Naive thymus-derived CD4-positive, alpha-beta T cell (primary cell): ENCODE data around the gene TMEM117. TPM values are rescaled to one million over a fixed set of nuclear protein-coding genes. Genes with fewer than 3 reads are reported as not detected.

Experiments used
- ATAC-seq: fragments of 150-1000 bp; cut with Tn5 transposase; 2 replicates; pipeline ENCODE4 v1.10.0; 2021; ENCODE audit warnings: mild to moderate bottlenecking, moderate library complexity
- CTCF ChIA-PET: fragments of 350-600 bp; sonication (Branson Sonifier 250); formaldehyde crosslinking; loops from one replicate; lab custom pipeline; 2021; ENCODE audit warnings: antibody characterized with exemption; lab: Charles Lee
- POLR2A ChIA-PET: fragments of 350-600 bp; sonication (Branson Sonifier 250); formaldehyde crosslinking; loops from one replicate; lab custom pipeline; 2021; ENCODE audit warnings: antibody characterized with exemption, inconsistent platforms; lab: Charles Lee
- DNase-seq, 9 donors: peaks; one replicate each; pipeline versions ENCODE4 v3.0.0 to v3.0.0-alpha.2; 2020 to 2022; ENCODE audit warnings: mixed read lengths in 1 of 9
- H3K27ac ChIP-seq: one replicate; pipeline ENCODE4 v1.7.0; 2013; ENCODE audit warnings: mild to moderate bottlenecking, low read depth, low read length, moderate library complexity
- H3K27me3 ChIP-seq, 2 donors: one replicate each; pipeline ENCODE4 v1.7.0; 2013; ENCODE audit warnings: low read length in 2 of 2, mild to moderate bottlenecking in 2 of 2, moderate library complexity in 2 of 2; ENCODE audit not compliant: control insufficient read depth in 2 of 2, insufficient read depth in 2 of 2
- H3K36me3 ChIP-seq, 3 experiments: 1 replicate in 2 of 3; 2 replicates in 1 of 3; pipeline ENCODE4 v1.7.0; 2013; ENCODE audit warnings: low read length in 3 of 3, mild to moderate bottlenecking in 3 of 3, moderate library complexity in 1 of 3; ENCODE audit not compliant: insufficient read depth in 3 of 3, control insufficient read depth in 2 of 3
- H3K4me1 ChIP-seq, 2 donors: one replicate each; pipeline ENCODE4 v1.7.0; 2013; ENCODE audit warnings: low read length in 2 of 2, mild to moderate bottlenecking in 2 of 2, moderate library complexity in 1 of 2; ENCODE audit not compliant: control insufficient read depth in 2 of 2, insufficient read depth in 2 of 2
- H3K4me3 ChIP-seq: 2 replicates; pipeline ENCODE4 v1.7.0; 2013; ENCODE audit warnings: mild to moderate bottlenecking, low read length
- H3K9me3 ChIP-seq, 3 experiments: 1 replicate in 2 of 3; 2 replicates in 1 of 3; pipeline ENCODE4 v1.7.0; 2013; ENCODE audit warnings: low read length in 3 of 3; ENCODE audit not compliant: control insufficient read depth in 2 of 3
- H3K27ac Mint-ChIP-seq, 9 donors: one replicate each; pipeline ENCODE4 v1.8.0; 2020 to 2022; ENCODE audit warnings: mixed read lengths in 9 of 9, mild to moderate bottlenecking in 8 of 9, moderate library complexity in 5 of 9, inconsistent platforms in 2 of 9
- H3K27me3 Mint-ChIP-seq, 5 donors: one replicate each; pipeline ENCODE4 v1.8.0; 2021 to 2022; ENCODE audit warnings: mixed read lengths in 5 of 5, mild to moderate bottlenecking in 1 of 5
- H3K36me3 Mint-ChIP-seq, 5 donors: one replicate each; pipeline ENCODE4 v1.8.0; 2020 to 2022; ENCODE audit warnings: mixed read lengths in 5 of 5, mild to moderate bottlenecking in 3 of 5, inconsistent platforms in 1 of 5
- H3K4me1 Mint-ChIP-seq, 7 donors: one replicate each; pipeline ENCODE4 v1.8.0; 2020 to 2022; ENCODE audit warnings: mixed read lengths in 7 of 7, mild to moderate bottlenecking in 3 of 7, inconsistent platforms in 1 of 7
- H3K4me3 Mint-ChIP-seq, 10 donors: one replicate each; pipeline ENCODE4 v1.8.0; 2020 to 2022; ENCODE audit warnings: mild to moderate bottlenecking in 10 of 10, mixed read lengths in 10 of 10, moderate library complexity in 6 of 10, inconsistent platforms in 2 of 10
- H3K9me3 Mint-ChIP-seq, 11 donors: one replicate each; pipeline ENCODE4 v1.8.0; 2020 to 2022; ENCODE audit warnings: mixed read lengths in 11 of 11, mild to moderate bottlenecking in 4 of 11, inconsistent platforms in 1 of 11, moderate library complexity in 1 of 11
- intact Hi-C, 2 donors: fragments of 100-400 bp; cut with micrococcal nuclease; formaldehyde crosslinking; loops; one replicate each; pipeline ENCODE4 v1.15.1; 2023
- polyA plus RNA-seq, 2 donors: library from polyadenylated mRNA; unstranded; fragments of 300-500 nt; fragmentation: Illumina TruSeq; gene quantifications; one replicate each; pipeline ENCODE4 v1.2.3, GENCODE V29; 2021
- total RNA-seq, 6 experiments: library from RNA in 5 of 6; stranded (reverse) in 5 of 6; gene quantifications; 1 replicate in 5 of 6; 2 replicates in 1 of 6; pipeline ENCODE4 v1.2.3 and lab custom pipeline; 2021 to 2026

The TMEM117 gene
- total and polyA plus RNA-seq, 7 experiments from 2014 or later: 0.31 to 6.6 (median 4.2) TPM

GRCh38 chr12:43883748-43884147 lies 47.9 kb downstream of the TMEM117 start:
- H3K4me1 Mint-ChIP-seq: peaks cover 0 to 3% (median 0%) of the 10 kb centered on the region in 7 donors
- CTCF ChIA-PET: interaction anchor here (0.6 to 3.1 kb wide), 4 partner anchors 9 to 120 kb away, joined by 3 to 39 read pairs (median 4); no protein-coding TSS in a partner anchor
- POLR2A ChIA-PET: no interaction called here
- Histone ChIP-seq H3K27ac (no peak overlapping the region), H3K36me3 (no peaks in the 10 kb centered on the region), H3K4me3 (no peak overlapping the region), H3K27me3 (no peaks in the 10 kb centered on the region), H3K4me1 (no peaks in the 10 kb centered on the region), H3K9me3 (no peaks in the 10 kb centered on the region)
- no peaks in the 10 kb centered on the region for H3K27me3 Mint-ChIP-seq
- peaks cover 0 to under 1% (median 0%) of the 10 kb centered on the region in 11 donors for H3K9me3 Mint-ChIP-seq
- DNase-seq (no peak), ATAC-seq (no peak)
- H3K4me3 Mint-ChIP-seq: no peak overlapping the region
- no peaks in the 10 kb centered on the region for H3K36me3 Mint-ChIP-seq
- intact Hi-C loops: loop anchor here (2.0 to 10.0 kb wide), 4 partner anchors 47 to 383 kb away; partner anchors contain the start of genes TMEM117 (in 1 of the 2) and TWF1 (in 1 of the 2)
- no peak overlapping the region for H3K27ac Mint-ChIP-seq

GRCh38 chr12:43884683-43885410 lies 49.0 kb downstream of the TMEM117 start:
- no peaks in the 10 kb centered on the region for H3K27me3 Mint-ChIP-seq
- no peaks in the 10 kb centered on the region for H3K36me3 Mint-ChIP-seq
- POLR2A ChIA-PET: no interaction called here
- H3K36me3 ChIP-seq: no peaks in the 10 kb centered on the region
- H3K27ac ChIP-seq: no peak overlapping the region
- H3K4me3 Mint-ChIP-seq: no peak overlapping the region
- intact Hi-C loops: loop anchor here in 1 of 2 donors (10.0 kb wide), 1 partner anchor 220 kb away; no protein-coding TSS in a partner anchor
- H3K9me3 Mint-ChIP-seq: peaks cover 0 to 1% (median 0%) of the 10 kb centered on the region in 11 donors
- no peak overlapping the region for H3K4me3 ChIP-seq
- H3K9me3 ChIP-seq: no peaks in the 10 kb centered on the region
- CTCF ChIA-PET: interaction anchor here (0.6 to 3.1 kb wide), 3 partner anchors 93 to 108 kb away, joined by 3 to 39 read pairs (median 3); no protein-coding TSS in a partner anchor
- DNase-seq (no peak), ATAC-seq (no peak)
- H3K27me3 ChIP-seq: no peaks in the 10 kb centered on the region
- peaks cover 0 to 3% (median 0%) of the 10 kb centered on the region in 7 donors for H3K4me1 Mint-ChIP-seq
- no peaks in the 10 kb centered on the region for H3K4me1 ChIP-seq
- no peak overlapping the region for H3K27ac Mint-ChIP-seq

- no peak for ATAC-seq
- POLR2A ChIA-PET: no interaction called here
- H3K9me3 Mint-ChIP-seq: peaks cover 0 to 5% (median 0%) of the 10 kb centered on the region in 11 donors
These were observed 51.5 kb downstream of the TMEM117 start for GRCh38 chr12:43887397-43887796.

GRCh38 chr12:43891856-43892574 lies 56.1 kb downstream of the TMEM117 start:
- no peak for ATAC-seq
- CTCF ChIA-PET: interaction anchor here (1.5 kb wide), 1 partner anchor 9 kb away, joined by 3 read pairs; no protein-coding TSS in a partner anchor

More at GRCh38 chr12:43887397-43887796, 51.5 kb downstream of the TMEM117 start:
- no peaks in the 10 kb centered on the region for H3K36me3 ChIP-seq
- Mint-ChIP-seq H3K27ac (no peak overlapping the region), H3K36me3 (peaks cover 0 to 6% (median 4%) of the 10 kb centered on the region in 5 donors), H3K4me3 (no peak overlapping the region), H3K4me1 (peaks cover 0 to 2% (median 0%) of the 10 kb centered on the region in 7 donors), H3K27me3 (no peaks in the 10 kb centered on the region)
- no peaks in the 10 kb centered on the region for H3K4me1 ChIP-seq
- H3K4me3 ChIP-seq: no peak overlapping the region
- H3K27ac ChIP-seq: no peak overlapping the region
- CTCF ChIA-PET: no interaction called here
- intact Hi-C loops: loop anchor here in 1 of 2 donors (10.0 kb wide), 1 partner anchor 223 kb away; no protein-coding TSS in a partner anchor
- H3K27me3 ChIP-seq: no peaks in the 10 kb centered on the region
- H3K9me3 ChIP-seq: no peaks in the 10 kb centered on the region
- DNase-seq: no peak

GRCh38 chr12:43893670-43894069 lies 57.8 kb downstream of the TMEM117 start:
- CTCF ChIA-PET: no interaction called here
- Histone ChIP-seq H3K9me3 (no peaks in the 10 kb centered on the region), H3K27me3 (no peaks in the 10 kb centered on the region), H3K4me1 (no peaks in the 10 kb centered on the region), H3K4me3 (no peak overlapping the region), H3K27ac (no peak overlapping the region), H3K36me3 (no peaks in the 10 kb centered on the region)
- Mint-ChIP-seq H3K27me3 (peaks cover 0 to 2% (median 0%) of the 10 kb centered on the region in 5 donors), H3K9me3 (peaks cover 0 to 10% (median 2%) of the 10 kb centered on the region in 11 donors), H3K4me3 (no peak overlapping the region), H3K36me3 (peaks cover 0 to 33% (median 27%) of the 10 kb centered on the region in 5 donors), H3K4me1 (peaks cover 0 to 2% (median 0%) of the 10 kb centered on the region in 7 donors), H3K27ac (no peak overlapping the region)
- intact Hi-C loops: no loop called here
- POLR2A ChIA-PET: no interaction called here
- DNase-seq (no peak), ATAC-seq (no peak)

More at GRCh38 chr12:43891856-43892574, 56.1 kb downstream of the TMEM117 start:
- H3K36me3 ChIP-seq: no peaks in the 10 kb centered on the region
- H3K27me3 Mint-ChIP-seq: no peaks in the 10 kb centered on the region
- H3K27ac ChIP-seq: no peak overlapping the region
- no peak for DNase-seq
- peaks cover 0 to 33% (median 19%) of the 10 kb centered on the region in 5 donors for H3K36me3 Mint-ChIP-seq
- no peak overlapping the region for H3K27ac Mint-ChIP-seq
- peaks cover 0 to 2% (median 0%) of the 10 kb centered on the region in 7 donors for H3K4me1 Mint-ChIP-seq
- no peak overlapping the region for H3K4me3 Mint-ChIP-seq
- intact Hi-C loops: no loop called here
- POLR2A ChIA-PET: interaction anchor here (0.5 kb wide), 1 partner anchor 83 kb away, joined by 3 read pairs; no protein-coding TSS in a partner anchor
- H3K9me3 ChIP-seq: no peaks in the 10 kb centered on the region
- no peaks in the 10 kb centered on the region for H3K4me1 ChIP-seq
- peaks cover 0 to 10% (median 2%) of the 10 kb centered on the region in 11 donors for H3K9me3 Mint-ChIP-seq
- H3K4me3 ChIP-seq: no peak overlapping the region
- H3K27me3 ChIP-seq: no peaks in the 10 kb centered on the region

- H3K4me3 Mint-ChIP-seq: no peak overlapping the region
- no peak for ATAC-seq
- H3K9me3 Mint-ChIP-seq: peaks cover 0 to 10% (median 2%) of the 10 kb centered on the region in 11 donors
- Histone ChIP-seq H3K4me3 (no peak overlapping the region), H3K9me3 (no peaks in the 10 kb centered on the region), H3K4me1 (no peaks in the 10 kb centered on the region), H3K36me3 (no peaks in the 10 kb centered on the region), H3K27ac (no peak overlapping the region), H3K27me3 (no peaks in the 10 kb centered on the region)
- peaks cover 0 to 5% (median 0%) of the 10 kb centered on the region in 7 donors for H3K4me1 Mint-ChIP-seq
- H3K27ac Mint-ChIP-seq: no peak overlapping the region
- peaks cover 0 to 33% (median 27%) of the 10 kb centered on the region in 5 donors for H3K36me3 Mint-ChIP-seq
- H3K27me3 Mint-ChIP-seq: peaks cover 0 to 2% (median 0%) of the 10 kb centered on the region in 5 donors
- no peak for DNase-seq
- POLR2A ChIA-PET: no interaction called here
- CTCF ChIA-PET: no interaction called here
- intact Hi-C loops: no loop called here
These were observed 59.8 kb downstream of the TMEM117 start for GRCh38 chr12:43895580-43896206.
